CD4-positive, alpha-beta T cell treated with Interleukin-10 for 1 hour (primary cell): ENCODE measurements around the gene CHL1.

Source experiments
- DNase-seq: peaks from one replicate; pipeline ENCODE4 v3.0.0-alpha.2; 2020

CHL1 gene

DNA sequence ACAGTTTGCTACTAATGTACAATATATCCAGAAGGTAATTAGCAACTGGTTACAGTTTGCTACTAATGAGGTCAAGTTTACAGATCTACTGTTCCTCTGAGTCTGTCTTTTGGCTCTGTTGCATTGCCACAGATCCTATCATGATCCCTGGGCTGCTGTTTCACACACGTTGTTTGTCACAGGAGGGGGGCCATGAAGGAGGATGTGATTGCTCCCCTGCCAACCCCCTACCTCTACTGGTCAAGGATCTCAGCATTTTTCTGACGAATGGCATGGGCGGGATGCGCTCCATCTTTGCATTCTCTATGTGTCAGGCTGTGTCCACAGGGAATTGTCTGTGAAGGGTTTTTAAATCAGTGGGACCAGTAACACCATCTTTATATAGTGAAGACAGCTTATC, 91.9 kb downstream of the CHL1 start:
- DNase-seq, result no peak

DNA sequence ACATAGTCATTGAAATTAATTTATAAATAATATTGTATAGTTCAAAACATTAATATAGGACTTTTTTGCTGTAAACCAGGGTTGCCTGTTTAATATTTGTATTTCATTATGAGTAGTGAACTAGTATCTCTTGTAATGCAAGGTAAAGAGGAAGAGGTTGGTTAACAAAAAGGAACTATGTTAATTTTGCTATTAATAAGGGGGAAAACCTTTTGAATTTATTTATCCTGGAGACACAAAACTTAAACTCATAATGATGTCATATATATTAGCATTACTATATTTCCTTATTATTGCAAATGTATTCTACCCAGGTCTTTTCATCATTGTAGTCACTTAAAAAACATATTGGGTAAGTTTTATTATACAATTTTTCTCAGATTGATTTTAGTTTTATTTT, 94.5 kb downstream of the CHL1 start:
- DNase-seq, result no peak

DNA sequence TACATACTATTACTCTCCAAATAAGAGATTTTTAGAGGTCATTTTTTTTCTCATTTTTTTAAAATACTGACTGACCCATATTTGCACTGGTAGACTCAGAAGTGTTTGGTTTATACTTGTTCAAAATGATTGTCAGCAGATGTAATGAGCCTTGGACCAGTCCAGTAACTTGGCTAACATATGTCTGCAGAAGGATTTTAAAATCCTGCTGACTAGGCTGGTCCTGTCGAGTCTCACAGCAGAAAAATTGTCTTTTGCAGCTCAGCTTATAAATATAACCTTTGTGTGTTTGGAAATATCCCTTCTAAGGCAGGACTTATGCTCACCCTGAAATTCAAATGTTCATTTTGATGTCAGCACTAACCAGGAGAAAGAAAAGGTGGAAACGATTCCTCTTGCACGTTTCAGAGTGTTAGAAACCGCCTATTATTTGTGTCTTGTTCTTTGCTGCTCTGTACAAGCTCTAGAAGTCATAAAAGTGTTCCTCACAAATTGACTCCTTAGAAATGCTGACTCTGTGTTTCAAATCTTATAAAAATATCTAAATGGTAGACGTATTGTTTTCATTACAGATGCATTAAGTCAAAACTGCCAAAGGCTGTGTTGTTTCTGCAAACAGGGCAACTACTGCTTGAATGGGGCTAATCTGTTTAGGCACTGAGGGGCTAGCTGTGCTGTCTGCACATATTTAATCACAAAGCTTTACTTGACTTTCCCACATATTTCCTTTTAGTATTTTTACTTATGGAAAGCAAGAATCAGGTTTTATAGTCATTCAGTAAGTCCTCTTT, 95.3 kb downstream of the CHL1 start:
- DNase-seq, result no peak

DNA sequence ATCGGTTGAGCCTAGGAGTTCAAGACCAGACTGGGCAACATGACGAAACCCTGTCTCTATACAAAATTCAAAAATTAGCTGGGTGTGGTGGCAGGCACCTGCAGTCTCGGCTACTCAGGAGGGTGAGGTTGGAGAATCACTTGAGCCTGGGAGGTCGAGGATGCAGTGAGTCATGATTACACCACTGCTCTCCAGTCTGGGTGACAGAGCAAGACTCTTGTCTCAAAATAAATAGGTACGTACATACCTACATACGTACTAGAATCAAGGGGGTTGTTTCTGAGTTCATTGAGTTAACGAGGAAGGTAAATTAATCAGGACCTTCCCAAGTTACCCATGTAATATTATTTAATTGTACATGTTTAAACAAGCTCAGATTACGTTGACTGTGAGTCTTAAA, 97.5 kb downstream of the CHL1 start:
- DNase-seq, result no peak

DNA sequence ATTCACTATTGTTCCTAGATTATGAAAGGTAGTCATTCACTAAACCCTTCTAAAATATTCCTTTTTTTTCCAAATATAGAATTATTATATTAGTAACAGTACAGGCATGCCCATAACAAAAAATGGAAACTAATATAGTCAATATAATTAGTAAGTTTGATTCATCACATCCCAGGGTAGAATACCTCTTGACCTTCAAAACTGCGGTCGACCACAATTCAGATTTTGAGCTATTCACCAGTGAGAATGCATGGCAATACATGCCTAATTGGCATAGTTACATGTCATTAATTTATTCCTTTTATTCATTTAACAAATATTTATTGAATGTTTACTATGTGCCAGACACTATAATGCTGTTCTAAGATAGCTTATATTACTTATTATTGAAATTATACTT, 98.0 kb downstream of the CHL1 start:
- DNase-seq, result no peak

DNA sequence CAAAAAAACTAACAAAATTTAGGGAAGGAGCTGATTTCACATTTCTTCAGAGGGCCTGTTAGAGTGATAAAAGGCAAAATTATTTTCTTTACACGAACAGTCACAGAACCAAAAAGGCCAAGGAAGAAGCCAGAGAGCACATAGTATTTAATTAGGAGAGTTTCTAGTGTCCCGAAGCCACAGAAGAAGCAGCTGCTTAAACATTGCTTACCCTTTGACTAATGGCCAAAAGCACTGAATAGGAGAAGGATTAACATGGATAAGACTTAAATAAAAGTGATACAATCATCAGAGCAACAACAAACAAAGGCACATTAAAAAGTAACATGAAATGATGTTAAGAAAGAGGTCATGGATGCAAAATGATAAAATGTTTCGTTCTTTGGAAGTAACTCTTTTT, 98.6 kb downstream of the CHL1 start:
- DNase-seq, result no peak

DNA sequence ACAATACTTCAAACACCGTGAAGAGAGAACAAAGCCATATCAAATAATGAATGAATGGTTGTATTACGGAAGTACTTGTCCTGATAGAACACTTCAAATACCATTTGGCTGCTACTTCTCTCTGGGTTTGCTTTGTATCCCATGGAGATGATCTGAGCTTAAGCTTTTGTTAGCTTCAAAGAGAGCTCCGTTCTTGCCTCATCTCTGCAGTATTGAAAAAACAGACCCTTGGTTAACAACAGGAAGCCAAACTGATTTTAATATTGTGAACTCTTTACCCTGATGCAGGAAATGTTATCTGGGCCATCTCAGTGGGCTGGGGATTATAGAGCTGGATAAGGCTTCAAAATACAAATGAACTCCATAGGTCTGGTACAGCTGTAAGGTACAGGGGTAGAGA, 101.0 kb downstream of the CHL1 start:
- DNase-seq, result no peak

DNA sequence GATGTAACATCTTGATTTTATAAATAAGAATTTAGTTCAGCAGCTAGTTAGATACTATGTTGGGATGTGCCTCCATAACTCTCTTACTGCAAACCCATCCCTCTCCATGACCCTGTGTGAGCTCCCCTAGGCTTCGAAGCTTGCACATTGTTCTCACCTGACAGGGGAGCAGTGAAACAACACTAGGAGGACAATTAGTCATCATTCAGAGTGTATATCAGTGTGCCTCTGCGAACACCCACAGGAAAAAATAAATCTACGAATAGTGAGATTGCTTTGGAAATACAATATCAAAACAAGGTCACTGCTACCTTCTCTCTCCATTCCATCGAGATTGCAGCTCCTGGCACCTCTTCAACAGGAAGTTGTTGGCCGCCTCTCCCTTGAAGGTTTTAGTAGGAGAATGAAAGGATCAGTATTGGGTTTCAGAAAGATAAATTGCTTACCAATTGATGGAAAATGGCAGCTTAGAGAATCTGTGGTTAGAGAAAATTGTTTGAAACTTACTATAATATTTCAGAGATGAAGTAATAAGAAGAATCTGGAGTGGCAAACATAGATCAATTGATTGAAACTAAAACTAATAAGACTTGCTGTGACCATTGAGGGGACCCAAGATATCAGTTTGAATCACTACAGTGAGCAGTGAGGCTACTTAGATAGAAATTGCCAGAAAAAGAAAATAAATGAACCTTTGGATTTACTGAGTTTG, 103.2 kb downstream of the CHL1 start:
- DNase-seq, result no peak

DNA sequence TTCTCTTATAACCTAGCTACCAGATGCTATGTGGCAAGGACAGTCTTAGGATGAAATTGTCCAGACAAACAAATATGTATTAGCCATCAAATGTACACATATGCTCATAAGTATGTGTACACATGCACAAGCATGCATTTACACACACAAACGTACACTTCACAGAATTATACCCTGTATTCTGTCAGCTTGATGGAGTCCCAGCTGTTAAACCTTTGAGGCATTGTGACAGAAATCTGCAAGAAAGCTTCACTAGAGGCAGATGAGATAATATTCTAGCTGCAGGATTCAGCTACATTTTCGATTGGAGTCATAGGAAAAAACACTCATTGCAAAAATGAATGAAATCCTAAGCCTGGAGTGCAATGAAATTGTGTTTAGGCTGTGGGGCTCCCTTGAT, 110.6 kb downstream of the CHL1 start:
- no peak for DNase-seq

DNA sequence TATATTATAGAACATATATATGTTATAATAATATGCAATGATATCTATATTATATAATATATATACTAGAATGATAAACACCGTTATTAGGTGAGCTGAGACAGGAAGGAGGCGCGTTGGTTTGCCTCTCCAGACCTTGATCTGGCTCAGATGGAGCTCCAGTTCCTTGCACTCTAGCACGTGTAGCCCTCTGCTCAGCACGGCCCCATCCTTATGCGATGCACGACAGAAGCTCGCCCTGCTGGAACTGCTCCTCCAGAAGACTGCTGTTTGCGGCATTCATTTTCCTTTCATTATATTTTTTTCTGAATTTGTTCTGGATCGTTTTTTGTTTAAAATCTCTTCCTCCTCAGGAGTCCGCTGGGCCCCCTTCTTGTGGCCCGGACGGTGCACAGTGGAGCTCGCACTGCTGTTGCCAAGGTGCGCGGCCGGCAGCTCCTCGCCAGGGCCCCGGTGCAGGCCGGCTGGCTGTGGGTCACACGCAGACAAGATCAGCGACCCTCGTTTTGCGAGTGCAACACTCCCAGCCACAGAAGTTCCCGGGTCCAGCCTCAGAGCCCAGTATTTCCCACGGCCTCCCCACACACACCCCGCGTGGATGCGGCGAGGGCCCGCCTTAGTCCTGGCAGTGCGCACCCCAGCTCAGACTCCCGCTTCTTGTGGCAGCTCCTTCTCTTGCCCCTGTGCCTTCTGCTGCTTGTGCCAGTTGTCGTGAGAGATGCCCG, 112.2 kb downstream of the CHL1 start:
- DNase-seq, result no peak

DNA sequence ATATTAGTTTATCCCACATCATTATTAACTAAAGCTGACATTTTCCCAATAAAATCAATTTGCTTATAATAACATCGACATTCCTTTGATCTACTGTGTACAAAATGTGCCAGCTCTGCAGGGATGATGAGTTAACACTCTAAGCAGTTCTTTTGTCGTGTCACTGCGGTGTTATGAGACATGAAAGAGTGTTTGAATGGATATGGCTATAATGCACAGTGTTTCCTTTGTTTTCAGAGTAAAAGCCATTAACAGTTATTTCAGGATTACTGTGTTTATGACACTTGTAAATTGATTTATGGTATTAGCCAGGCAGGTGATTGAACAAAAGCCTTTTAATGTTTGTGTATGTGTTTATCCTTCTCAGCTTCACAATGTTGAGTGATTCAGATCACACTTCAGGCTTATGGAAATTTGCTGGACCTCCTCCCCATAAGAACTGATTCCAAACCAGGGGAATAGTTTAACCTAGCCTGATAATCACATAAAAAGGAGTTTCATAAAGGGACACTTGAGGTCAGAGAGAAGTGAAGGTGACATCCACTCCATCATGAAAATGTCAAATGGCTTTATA, 115.7 kb downstream of the CHL1 start:
- DNase-seq, result no peak

DNA sequence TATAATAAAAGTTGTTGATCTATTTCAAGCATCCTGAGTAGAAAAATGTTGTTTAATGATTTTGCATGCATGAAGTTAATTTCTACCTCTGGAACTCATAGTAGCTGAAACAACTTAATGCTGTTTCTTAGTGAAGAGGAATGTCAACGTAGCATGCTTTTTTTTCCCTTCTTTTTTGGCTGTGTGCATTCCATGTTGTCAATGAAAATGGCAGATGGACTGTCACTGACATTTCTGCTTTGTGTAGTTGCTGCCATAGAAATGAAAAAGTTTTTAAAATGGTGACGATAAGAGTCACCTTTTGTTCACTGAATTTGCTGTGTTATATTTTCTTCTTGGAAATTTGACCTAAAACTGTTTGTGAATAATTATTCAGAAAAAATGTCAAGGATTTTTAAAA, 116.3 kb downstream of the CHL1 start:
- no peak for DNase-seq

DNA sequence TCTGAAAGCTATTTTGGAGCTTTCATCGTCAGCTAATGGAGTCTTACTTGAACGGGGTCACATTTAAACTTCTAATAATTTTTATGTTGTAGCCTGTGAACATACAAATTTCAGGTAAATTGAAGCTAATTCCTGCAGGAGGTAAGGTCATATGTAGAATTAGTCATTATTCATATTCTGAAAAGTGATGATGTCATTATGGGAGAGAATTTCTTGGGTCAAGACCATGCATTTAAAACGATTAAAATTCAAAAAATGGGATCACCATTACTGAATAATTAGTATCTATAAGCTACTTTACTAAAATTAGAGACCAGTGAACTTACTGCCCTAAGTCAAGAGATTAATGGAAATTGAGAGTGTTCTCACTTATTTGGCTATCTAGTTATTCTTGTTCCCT, 120.4 kb downstream of the CHL1 start:
- no peak for DNase-seq

DNA sequence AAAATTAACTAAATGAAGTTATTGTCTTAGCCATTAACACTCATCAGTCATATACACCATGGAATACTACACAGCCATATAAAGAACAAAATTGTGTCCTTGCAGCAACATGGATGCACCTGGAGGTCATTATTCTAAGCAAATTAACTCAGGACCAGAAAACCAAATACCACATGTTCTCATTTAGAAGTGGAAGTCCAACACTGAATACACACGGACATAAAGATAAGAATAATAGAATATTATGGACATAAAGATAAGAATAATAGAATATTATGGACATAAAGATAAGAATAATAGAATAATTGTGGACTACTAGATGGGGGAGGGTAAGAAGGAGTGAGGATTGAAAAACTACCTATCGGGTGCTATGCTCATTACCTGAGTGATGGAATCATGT, 122.3 kb downstream of the CHL1 start:
- no peak for DNase-seq

DNA sequence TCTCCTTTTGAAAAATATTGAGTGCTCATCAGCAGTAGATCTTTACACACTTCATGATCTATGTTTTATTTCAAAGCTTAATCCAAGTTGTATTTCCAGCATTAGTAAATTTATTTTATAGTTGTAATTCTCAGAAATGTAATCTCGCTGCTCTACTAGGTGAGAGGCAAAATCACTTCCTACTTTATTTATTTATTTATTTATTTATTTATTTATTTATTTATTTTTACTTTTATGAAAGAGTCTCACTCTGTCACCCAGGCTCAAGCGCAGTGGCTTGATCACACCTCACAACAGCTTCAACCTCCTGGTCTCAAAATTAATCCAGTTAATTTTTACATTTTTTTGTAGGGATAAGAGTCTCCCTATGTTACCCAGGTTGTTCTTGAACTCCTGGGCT, 127.9 kb downstream of the CHL1 start:
- DNase-seq, result no peak

DNA sequence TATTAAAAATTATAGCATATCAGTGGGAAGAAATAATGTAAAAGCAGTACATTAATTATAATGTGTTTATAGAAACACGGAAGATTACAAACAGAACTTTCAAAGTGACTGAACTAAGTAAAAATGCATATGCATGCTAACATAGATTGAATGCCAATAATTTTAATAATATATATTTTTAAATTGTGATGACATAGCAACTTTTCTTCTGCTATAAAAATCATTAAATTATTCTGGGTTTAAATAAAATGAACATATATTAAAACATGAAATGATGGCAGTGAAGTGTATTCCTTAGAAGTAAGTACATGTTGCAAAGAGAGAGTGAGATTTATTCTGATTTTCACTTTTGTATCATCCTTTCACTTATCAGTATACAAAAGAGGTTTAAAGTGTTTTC, 128.9 kb downstream of the CHL1 start:
- no peak for DNase-seq

DNA sequence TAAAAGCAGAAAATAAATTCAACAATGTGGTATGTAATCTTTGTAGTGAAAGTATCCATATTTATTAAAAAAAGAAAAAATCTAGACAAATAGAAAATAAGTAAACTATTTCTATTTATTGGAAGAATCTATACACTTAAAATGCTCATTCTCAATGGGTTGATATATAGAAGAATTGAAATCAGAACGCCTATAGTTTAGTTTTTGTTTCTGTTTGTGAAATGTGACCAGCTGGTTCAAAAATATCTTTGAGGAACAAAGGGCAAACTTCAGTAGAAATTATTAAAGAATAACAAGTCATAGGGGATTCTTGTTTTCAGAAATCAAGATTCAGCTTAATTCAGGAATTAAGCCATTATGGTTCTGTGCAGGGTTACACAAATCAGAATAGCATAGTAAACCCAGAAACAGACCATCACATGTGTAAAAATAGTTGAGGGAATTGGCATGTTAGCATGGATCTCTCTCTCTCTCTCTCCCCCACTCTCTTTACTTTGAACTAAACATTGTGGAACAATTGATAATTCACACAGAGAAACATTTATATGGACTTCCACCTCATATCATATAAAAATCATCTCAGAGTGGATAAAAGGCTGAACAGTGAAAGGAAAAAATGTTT, 134.0 kb downstream of the CHL1 start:
- DNase-seq, result no peak

DNA sequence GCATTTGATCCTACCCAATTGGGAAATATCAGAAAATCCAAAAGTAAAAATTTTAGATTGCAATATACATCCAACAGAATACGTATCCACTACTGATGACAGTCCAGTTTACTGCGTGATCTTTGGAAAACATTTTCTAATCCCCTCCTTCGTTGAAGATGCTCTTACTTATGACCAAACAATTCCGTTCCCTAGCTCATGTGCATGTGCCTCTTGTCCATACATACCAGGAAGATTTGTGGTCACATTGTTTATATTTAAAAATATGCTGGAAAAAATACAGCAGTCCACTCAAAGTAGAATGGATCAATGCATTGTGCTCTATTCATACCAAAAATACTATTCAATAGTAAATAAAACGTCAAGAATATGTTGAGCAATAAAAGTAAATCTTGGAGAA, 135.3 kb downstream of the CHL1 start:
- DNase-seq, result no peak

DNA sequence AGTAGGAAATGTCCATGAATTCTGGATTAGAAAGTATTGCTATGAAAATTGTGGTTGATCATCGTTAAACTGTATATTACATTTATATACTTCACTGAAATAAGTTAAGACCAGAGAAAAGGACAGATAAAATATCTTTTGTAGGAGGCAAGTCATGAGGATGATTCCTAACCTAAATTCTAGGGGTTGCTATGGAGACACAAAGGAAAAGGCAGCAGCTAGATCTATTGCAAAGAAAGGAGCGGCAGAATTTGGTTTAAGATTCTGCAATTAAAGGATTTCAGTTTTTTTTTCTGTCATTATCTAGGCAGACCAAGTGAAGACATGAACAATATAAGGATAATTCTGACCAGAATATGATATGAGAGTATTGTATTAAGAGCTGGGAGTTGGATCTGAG, 136.1 kb downstream of the CHL1 start:
- no peak for DNase-seq

DNA sequence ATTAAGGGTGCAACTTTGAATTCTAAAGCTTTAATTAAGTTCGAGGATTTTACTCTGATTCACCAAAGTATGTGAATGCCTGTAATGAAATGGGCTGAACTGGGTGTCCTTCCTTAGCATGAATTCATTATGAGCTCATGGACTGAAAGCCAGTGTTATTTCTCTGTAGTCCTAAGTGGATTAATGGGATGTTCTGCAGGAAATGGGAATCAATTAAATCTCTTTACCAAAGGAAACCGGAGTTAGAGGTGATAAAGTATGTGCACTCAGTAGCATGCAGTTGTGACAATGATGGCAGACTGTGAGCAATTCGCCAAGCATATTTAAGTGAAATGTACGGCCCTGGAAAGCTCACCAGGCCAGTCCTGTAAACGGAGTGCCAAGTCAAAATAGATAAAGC, 138.7 kb downstream of the CHL1 start:
- no peak for DNase-seq

DNA sequence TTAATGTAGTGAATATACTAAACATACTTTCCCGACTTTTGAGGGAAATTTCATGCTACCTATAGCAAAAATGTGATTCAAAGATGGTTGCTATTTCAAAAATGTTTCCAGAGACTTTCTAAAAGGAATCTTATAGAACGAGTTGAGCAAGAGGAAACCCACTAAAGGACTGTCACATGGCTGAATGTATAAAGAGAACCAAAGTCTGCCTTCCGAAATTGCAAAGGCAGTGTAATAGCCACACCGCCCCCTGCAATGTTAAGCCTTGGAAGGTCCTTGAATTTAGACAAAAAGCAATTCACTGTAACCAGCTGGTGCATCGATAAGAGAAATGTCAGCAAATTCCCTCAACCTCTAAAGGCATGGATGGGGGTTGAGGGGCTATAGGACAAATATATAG, 142.8 kb downstream of the CHL1 start:
- DNase-seq, result no peak

DNA sequence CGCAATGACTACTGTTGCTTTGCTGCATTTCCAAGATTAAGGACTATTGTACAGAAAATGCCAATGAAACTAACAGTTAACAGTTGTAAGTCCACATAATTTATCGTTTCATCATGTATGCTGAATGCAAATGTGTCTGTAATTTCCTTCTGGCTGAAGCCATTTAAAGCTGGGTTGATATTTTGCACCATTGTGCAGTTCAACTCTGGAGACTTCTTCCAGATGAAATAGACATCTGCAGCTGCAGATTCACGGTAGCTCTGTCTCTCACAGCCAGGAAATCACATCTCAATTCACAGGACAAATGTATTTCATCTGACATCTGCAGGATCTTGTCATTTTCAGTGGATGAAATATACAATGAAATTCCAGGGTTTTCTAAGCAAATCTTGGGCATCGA, 145.4 kb downstream of the CHL1 start:
- DNase-seq, result no peak

DNA sequence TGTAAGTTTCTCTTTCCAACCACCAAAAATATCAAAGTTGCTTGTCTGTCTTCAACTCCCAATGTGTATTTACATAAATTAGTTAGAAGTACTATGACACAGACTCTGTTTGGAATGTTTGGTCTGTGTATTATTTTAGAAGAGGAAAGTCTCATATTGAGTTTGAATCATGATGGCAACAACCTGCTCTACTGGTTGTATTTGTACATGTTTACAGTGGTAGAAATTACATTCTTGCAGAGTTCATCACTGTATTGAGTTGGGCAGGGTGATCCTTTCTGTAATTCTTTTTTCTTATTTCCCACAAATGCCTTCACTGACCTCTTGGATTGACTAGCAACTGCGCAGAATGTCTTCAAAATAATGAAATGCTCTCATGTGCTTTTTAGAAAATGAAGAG, 149.6 kb downstream of the CHL1 start:
- DNase-seq, result no peak
